Esophagus mucosa (tissue), 1 donor: ENCODE measurements around the gene SPTSSA. TPM values are rescaled to one million over a fixed set of nuclear protein-coding genes. Genes with fewer than 3 reads are reported as not detected.
A peak's percentile ranks its signal among the peaks of the same experiment; 100 is the strongest.
"Not testable (repeated sequence)": the region's sequence is repeated elsewhere in the genome, so short reads cannot be mapped to it uniquely, and the experiment has no call there.

Experiments used
- ATAC-seq: fragments of 200-7000 bp; cut with Tn5 transposase; one replicate; pipeline ENCODE4 v1.9.1; 2020
- total RNA-seq: library from RNA; stranded (reverse); gene quantifications from one replicate; pipeline ENCODE4 v1.2.4, GENCODE V29; 2023
- donor health status: DM: yes; HTN: yes; CAD: no.

Gene SPTSSA
- total RNA-seq, 1 donor from 2014 or later: 18.5 TPM

- ATAC-seq: no peak
Measured at GRCh38 chr14:34470319-34470718, 8.3 kb upstream of the SPTSSA start.

GRCh38 chr14:34466691-34467090 is 4.7 kb upstream of the SPTSSA start:
- no peak for ATAC-seq

DNA sequence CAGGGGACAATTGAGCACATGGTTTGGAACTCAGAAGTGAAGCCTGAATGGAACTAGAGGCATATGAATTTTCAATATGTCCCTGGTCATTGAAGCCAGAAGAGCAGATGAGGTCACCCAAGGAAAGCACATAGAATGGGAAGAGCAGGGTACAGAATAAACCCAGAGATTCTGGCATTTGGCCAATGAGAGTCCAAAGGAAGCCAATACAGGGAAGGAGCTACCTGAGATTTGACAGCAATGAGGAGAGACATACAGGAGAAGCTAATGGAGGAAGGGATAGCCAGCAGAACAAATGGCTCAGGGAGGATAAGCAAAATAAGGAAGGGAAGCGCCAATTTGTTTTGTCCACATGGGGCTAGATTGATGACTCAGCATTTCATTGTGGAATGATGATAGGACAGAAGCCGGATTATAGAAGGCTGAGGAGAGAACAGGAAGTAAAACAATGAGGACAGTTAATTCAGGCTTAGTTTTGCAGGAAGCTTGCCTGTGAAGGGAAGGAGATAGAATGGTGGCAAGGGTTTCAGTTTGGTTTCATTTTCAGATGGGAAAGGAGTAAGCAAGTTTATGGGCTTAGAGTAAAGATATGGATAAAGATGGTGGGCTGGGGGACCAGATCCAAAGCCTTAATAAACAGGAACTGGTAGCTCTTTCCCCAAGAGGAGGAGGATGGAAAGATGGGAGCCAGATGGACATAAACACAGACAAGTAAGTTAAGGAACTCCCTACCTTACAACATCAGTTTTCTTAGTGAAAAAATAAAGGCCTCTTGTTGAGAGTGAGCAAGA is 3.2 kb upstream of the SPTSSA start:
- ATAC-seq: peak; percentile 25

GRCh38 chr14:34463598-34463961 is 1.5 kb upstream of the SPTSSA start:
- no peak for ATAC-seq

DNA sequence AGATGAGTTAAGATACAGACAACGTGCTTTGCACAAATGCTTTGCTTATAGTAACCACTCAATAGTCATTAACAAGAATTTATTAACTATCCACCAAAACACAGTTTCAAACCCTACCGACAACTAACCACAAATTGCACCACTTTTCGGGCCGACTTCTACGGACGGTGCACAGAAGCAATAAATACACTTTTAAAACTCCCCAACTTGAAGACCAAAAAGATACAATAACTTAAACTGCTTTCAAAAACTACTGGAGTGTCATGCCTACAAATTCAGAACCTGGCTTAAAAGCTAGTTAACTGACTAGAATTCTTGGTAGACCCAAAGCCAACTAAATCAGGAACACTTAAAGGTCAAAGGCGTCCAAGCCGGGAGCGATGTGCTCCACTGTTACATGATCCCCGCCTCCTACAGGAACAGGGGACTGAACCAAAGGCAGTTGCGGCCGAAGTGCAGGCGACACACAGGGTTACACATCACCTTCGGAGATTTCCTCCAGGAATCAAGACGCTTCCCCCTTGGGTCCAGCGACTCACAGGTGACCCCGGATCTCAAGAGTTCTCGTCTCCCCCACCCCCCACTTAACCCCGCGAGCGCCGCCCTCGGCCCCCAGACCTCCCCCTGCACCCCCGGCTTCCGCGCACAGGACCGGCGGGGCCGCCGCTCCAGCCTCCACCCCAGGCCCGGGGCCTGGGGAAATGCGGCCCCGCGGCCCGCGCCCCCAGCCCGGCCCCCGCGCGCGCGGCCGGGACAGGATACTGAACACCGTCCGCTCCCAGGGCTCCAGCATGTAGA is 507 bp downstream of the SPTSSA start:
- ATAC-seq: peak; percentile 20

DNA sequence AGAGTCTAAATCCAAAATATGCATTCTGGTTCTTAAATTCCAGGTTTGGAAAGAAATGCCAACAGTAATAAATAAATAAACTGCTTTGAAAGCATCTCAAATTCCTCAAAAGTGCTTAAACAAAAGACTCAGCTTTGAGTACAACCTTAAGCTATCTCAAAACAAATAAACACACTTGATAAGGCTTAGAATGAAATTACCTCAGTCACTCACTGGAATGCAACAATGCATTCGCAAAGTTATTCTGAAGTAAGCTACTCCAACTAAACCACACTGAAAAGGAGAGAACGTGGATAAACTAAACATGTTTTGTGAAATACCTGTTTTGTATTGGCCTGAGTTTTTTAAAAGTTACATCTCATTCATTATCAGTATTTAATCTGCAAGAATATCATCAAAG is 1.2 kb downstream of the SPTSSA start:
- no peak for ATAC-seq

GRCh38 chr14:34460295-34460694 is 1.7 kb downstream of the SPTSSA start:
- no peak for ATAC-seq

- ATAC-seq: no peak
Measured at GRCh38 chr14:34457186-34457585, 4.9 kb downstream of the SPTSSA start.

DNA sequence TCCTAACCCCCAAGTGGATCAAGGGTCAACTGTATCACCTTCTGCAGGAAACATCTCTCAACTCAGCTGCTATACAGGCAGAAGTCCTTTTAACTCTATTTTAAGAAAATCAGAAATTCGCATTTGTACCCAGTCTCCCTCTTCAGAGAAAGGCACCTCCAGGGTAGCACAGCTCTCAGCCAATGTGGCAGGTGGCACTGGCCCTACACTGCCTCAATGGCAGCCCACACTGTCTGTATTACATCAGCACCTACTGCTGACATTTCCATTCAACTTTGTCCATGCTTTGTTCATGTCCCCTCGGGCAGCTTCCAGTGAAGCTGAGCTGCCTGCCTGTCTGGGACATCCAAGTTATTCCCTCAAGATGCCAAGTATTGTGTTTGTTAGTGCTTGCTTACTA is 8.8 kb downstream of the SPTSSA start:
- ATAC-seq: no peak

DNA sequence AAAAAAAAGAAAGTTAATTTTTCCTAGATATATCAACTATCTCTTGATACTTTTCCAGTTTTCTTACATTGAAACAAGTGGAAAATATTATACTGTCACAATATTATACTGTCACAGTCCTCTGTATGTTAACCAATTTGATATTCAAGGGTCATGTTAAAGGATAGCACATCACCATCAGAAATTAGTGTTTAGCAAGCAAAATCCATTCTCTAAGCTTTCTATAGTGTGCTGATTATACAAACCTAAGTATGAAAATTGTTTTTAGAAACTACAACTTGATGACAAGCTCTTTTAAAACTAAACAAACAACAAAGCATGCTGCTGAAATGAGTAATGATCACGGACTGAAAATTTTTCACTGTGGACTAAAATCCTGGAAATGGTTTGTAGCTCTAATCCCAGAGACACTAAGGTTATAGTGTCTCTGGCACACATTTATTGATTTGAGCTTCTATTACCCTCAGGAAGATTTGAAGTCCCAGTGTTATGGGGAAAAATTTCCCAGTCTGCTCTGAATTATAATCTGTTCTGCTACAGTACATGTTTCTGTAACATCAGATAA is 9.7 kb downstream of the SPTSSA start:
- no peak for ATAC-seq

DNA sequence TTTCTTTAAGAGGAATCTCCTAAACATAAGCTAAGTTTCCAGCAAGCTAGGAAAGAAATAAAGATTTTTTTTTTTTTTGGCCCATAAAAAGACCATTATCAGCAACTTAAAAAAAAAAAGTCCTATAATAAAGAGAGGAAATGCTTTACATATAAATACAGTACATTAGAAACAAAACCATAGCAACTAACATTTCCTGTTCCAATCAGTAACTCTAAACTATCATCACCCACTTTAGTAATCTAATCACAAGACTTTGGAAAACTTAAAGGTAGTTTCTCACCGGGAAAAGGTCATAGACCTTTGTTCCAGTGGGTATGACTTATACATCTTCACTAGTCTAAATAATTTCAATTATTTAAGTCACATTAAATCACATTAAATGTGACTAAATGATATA is 11.1 kb downstream of the SPTSSA start:
- ATAC-seq: no peak

- no peak for ATAC-seq
Measured at GRCh38 chr14:34450542-34450915, 11.5 kb downstream of the SPTSSA start.

GRCh38 chr14:34449819-34450541 is 12.1 kb downstream of the SPTSSA start:
- no peak for ATAC-seq

DNA sequence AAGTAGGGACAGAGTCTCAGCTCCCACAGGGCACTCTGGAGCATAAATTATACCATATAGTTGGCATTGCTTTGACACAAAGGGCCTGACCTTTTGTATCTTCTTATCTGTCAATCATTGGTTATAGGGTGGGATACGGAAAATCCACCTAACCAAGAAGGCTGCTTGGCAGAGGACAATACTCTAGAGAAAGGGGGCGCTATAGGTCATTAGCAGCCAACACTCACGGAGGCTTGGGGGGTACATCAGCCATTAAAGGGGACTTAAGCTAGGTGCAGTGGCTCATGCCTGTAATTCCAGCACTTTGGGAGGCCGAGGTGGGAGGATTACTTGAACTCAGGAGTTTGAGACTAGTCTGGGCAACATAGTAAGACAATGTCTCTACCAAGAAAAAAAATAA is 22.9 kb downstream of the SPTSSA start:
- ATAC-seq: no peak

- ATAC-seq: no peak
Measured at GRCh38 chr14:34438438-34438837, 23.6 kb downstream of the SPTSSA start.

DNA sequence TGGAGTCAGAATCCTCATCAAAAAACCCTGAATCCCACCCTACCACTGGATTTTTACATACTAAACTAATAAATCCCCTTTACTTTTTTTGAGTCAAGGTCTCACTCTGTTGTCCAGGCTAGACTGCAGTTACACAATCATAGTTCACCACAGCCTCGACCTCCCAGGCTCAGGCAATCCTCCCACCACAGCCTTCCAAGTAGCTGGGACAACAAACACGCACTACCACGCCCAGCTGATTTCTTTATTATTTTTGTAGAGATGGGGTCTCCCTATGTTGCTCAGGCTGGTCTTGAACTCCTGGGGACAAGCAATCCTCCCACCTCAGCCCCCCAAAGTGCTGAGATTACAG is 24.3 kb downstream of the SPTSSA start:
- ATAC-seq: no peak

- no peak for ATAC-seq
Measured at GRCh38 chr14:34436960-34437728, 24.9 kb downstream of the SPTSSA start.

DNA sequence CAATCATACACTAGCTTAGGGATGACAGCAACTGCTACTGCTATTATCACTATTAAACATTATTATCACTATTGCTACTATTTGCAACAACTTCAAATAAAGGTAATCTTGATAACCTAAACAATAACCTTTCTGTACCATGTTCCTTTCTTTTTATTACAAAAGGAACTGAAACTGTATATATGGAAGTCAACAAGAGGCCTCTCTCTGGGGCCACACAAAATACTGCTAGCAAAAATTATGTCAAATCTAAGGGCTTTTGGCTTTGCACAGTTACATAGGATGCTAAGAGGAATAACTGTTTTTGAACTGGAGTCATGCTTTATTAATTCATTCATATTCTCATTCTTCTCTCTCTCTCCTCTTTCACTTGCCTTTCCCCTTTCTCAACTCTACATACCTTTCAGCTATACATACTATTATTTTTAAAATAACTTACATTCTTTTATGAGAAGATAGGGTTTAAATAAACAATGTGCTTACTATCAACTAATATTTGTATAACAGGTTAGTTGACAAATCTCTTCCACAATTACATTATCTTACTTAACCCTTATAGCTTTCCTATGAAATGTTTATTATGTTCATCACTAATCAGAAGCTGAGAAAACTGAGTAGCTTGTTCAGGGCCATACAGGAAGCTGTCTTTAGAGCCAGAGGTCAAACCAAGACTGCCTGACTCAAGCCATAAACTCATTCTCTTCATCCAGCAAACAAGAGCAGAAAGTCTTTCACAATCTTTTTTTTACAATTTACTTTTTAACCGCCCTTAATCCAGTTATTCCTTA is 25.7 kb downstream of the SPTSSA start:
- ATAC-seq: no peak

DNA sequence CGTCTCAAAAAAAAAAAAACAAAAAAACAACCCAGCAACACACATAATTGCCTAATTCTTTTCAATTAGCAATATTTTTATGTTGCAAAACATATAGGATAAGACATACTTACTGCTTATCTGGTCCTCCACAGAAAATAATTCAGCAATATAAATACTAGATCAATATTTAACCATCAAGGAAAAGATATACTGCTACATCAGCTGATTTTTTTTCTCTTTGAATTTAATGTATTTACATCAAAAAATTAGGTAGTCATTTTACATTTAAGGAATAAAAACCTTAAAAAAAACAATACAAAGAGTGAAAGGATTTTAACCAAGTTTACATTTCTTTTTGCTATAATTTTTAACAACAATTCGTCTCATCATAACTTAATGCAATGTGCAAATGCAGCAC is 28.1 kb downstream of the SPTSSA start:
- ATAC-seq: no peak

- not testable (repeated sequence) for ATAC-seq
Measured at GRCh38 chr14:34428102-34428466, 34.0 kb downstream of the SPTSSA start.
